IMR-90 (cell line): ENCODE data around the gene PRKD2. TPM values are rescaled to one million over a fixed set of nuclear protein-coding genes. Genes with fewer than 3 reads are reported as not detected.
"Not testable (repeated sequence)": the region's sequence is repeated elsewhere in the genome, so short reads cannot be mapped to it uniquely, and the experiment has no call there.

Experiments
- ATAC-seq: fragments of 200-7000 bp; cut with Tn5 transposase; 2 replicates; pipeline ENCODE4 v1.9.1; 2020; ENCODE audit warnings: low read depth, mild to moderate bottlenecking, moderate library complexity
- BruUV-seq: library from RNA; stranded (reverse); fragments of 400-500 nt; replicated peaks from 2 replicates; lab custom pipeline; 2021; lab: Mats Ljungman, UMichigan
- CTCF ChIA-PET: fragments of 300-600 bp; formaldehyde crosslinking; extraction: SDS; loops from one replicate; lab custom pipeline; 2021; ENCODE audit warnings: antibody characterized with exemption; lab: Yijun Ruan, JAX
- POLR2A ChIA-PET: fragments of 300-600 bp; sonication (Branson Sonifier 250); formaldehyde crosslinking; loops from one replicate; lab custom pipeline; 2022; ENCODE audit warnings: antibody characterized with exemption; ENCODE audit not compliant: unreplicated experiment; lab: Charles Lee
- DNase-seq: peaks from one replicate; pipeline ENCODE4 v3.0.0; 2013
- H2AFZ ChIP-seq: replicated peaks from 2 replicates; pipeline ENCODE3; 2013; ENCODE audit warnings: low read length, mild to moderate bottlenecking; ENCODE audit not compliant: poor library complexity
- H2AK5ac ChIP-seq: 2 replicates; pipeline ENCODE4 v1.6.1; 2013; ENCODE audit warnings: low read depth, low read length, inconsistent platforms
- H2AK9ac ChIP-seq: replicated peaks from 2 replicates; pipeline ENCODE3; 2013; ENCODE audit warnings: mild to moderate bottlenecking, low read depth, low read length, moderate library complexity; ENCODE audit not compliant: poor library complexity
- H2BK120ac ChIP-seq: 2 replicates; pipeline ENCODE4 v1.6.1; 2013; ENCODE audit warnings: low read depth, low read length, inconsistent platforms
- H2BK15ac ChIP-seq: 3 replicates; pipeline ENCODE4 v1.6.1; 2013; ENCODE audit warnings: low read depth, low read length, inconsistent platforms
- H2BK20ac ChIP-seq: 2 replicates; pipeline ENCODE4 v1.6.1; 2013; ENCODE audit warnings: low read depth, mild to moderate bottlenecking, inconsistent platforms, low read length, moderate library complexity
- H2BK5ac ChIP-seq: 2 replicates; pipeline ENCODE4 v1.6.1; 2013; ENCODE audit warnings: mild to moderate bottlenecking, low read depth, low read length, inconsistent platforms; ENCODE audit not compliant: poor library complexity, severe bottlenecking
- H3K14ac ChIP-seq: replicated peaks from 2 replicates; pipeline ENCODE4 v1.6.1; 2013; ENCODE audit warnings: low read depth, low read length, inconsistent platforms
- H3K18ac ChIP-seq: 2 replicates; pipeline ENCODE4 v1.6.1; 2013; ENCODE audit warnings: low read depth, low read length, control low read depth
- H3K23ac ChIP-seq: 2 replicates; pipeline ENCODE4 v1.6.1; 2013; ENCODE audit warnings: low read depth, low read length, inconsistent platforms
- H3K27ac ChIP-seq: 2 replicates; pipeline ENCODE4 v1.5.1; 2013; ENCODE audit warnings: mild to moderate bottlenecking, control low read depth, low read length; ENCODE audit not compliant: insufficient read depth
- H3K27me3 ChIP-seq: 2 replicates; pipeline ENCODE4 v1.6.1; 2013; ENCODE audit warnings: low read length; ENCODE audit not compliant: control insufficient read depth, insufficient read depth
- H3K36me3 ChIP-seq: 2 replicates; pipeline ENCODE4 v1.6.1; 2013; ENCODE audit warnings: low read length, mixed read lengths; ENCODE audit not compliant: control insufficient read depth, insufficient read depth
- H3K4ac ChIP-seq: 2 replicates; pipeline ENCODE4 v1.6.1; 2013; ENCODE audit warnings: low read depth, low read length, inconsistent platforms
- H3K4me1 ChIP-seq: 2 replicates; pipeline ENCODE4 v1.6.1; 2013; ENCODE audit warnings: low read length, mixed read lengths; ENCODE audit not compliant: control insufficient read depth, insufficient read depth
- H3K4me2 ChIP-seq: 2 replicates; pipeline ENCODE4 v1.6.1; 2013; ENCODE audit warnings: low read depth, mild to moderate bottlenecking, control low read depth, low read length, moderate library complexity
- H3K4me3 ChIP-seq: 2 replicates; pipeline ENCODE4 v1.5.1; 2013; ENCODE audit warnings: low read depth, mild to moderate bottlenecking, control low read depth, low read length, moderate library complexity; ENCODE audit not compliant: insufficient read depth
- H3K56ac ChIP-seq: 2 replicates; pipeline ENCODE4 v1.6.1; 2013; ENCODE audit warnings: low read length, inconsistent platforms; ENCODE audit not compliant: insufficient read depth; ENCODE audit errors: extremely low read depth
- H3K79me1 ChIP-seq, 2 experiments: 2 replicates each; pipeline ENCODE4 v1.6.1; 2013; ENCODE audit warnings: low read length in 2 of 2, inconsistent platforms in 1 of 2, low read depth in 1 of 2
- H3K9ac ChIP-seq: 2 replicates; pipeline ENCODE4 v1.6.1; 2013; ENCODE audit warnings: low read depth, low read length, control low read depth
- H3K9me1 ChIP-seq: 2 replicates; pipeline ENCODE4 v1.6.1; 2013; ENCODE audit warnings: low read length, inconsistent platforms; ENCODE audit not compliant: insufficient read depth
- H3K9me3 ChIP-seq: 2 replicates; pipeline ENCODE4 v1.6.1; 2013; ENCODE audit warnings: low read length; ENCODE audit not compliant: control insufficient read depth, insufficient read depth
- H4K20me1 ChIP-seq: 2 replicates; pipeline ENCODE4 v1.6.1; 2013; ENCODE audit warnings: low read length, inconsistent platforms; ENCODE audit not compliant: insufficient read depth
- H4K5ac ChIP-seq: 2 replicates; pipeline ENCODE4 v1.6.1; 2013; ENCODE audit warnings: mild to moderate bottlenecking, low read depth, low read length, control low read depth
- H4K8ac ChIP-seq, 2 experiments: 2 replicates each; pipeline ENCODE4 v1.6.1; 2013; ENCODE audit warnings: low read depth in 2 of 2, low read length in 2 of 2, control low read depth in 1 of 2, inconsistent platforms in 1 of 2
- H4K91ac ChIP-seq: 2 replicates; pipeline ENCODE4 v1.6.1; 2013; ENCODE audit warnings: low read depth, low read length, inconsistent platforms; ENCODE audit not compliant: insufficient read depth
- MAZ ChIP-seq: IDR thresholded peaks from 2 replicates; pipeline ENCODE4 v1.6.1; 2012; ENCODE audit warnings: low read depth, mild to moderate bottlenecking, low read length, improper control_type of control experiment, moderate library complexity, borderline replicate concordance
- RFX5 ChIP-seq: IDR thresholded peaks from 2 replicates; pipeline ENCODE4 v1.8.0; 2012; ENCODE audit warnings: low read depth, mild to moderate bottlenecking, low read length, moderate library complexity
- WGBS, 2 experiments: methylation state at CpG; one replicate each; pipeline versions ENCODE4 v1.1.5 to v1.1.7; 2013; ENCODE audit warnings: missing lambda C conversion rate in 2 of 2; ENCODE audit not compliant: insufficient read length in 1 of 2; ENCODE audit errors: extremely low coverage in 2 of 2; 5-methylcytosine and 5-hydroxymethylcytosine counted together
- dilution Hi-C: fragments of 300-500 bp; cut with HindIII; formaldehyde crosslinking; loops from one replicate; pipeline ENCODE4 v1.14.3; 2018; ENCODE audit warnings: low sequenced_read_pairs; ENCODE audit not compliant: unreplicated experiment
- in situ Hi-C: fragments of 300-500 bp; cut with MboI; formaldehyde crosslinking; loops from 3 replicates; pipeline ENCODE4 v1.14.3; 2019; ENCODE audit warnings: low sequenced_read_pairs, inconsistent platforms, mixed read lengths
- intact Hi-C: fragments of 100-400 bp; cut with micrococcal nuclease; formaldehyde crosslinking; loops from 2 replicates; pipeline ENCODE4 v1.10.0; 2022
- polyA plus RNA-seq, 3 experiments: library from polyadenylated mRNA; depleted of rRNA; stranded (reverse); fragments of >200 nt; gene quantifications; 2 replicates each; pipeline ENCODE4 v1.2.3, GENCODE V29; 2012; ENCODE audit warnings: low replicate concordance in 1 of 3
- total RNA-seq: library from RNA; depleted of rRNA; stranded (reverse); fragments of >200 nt; gene quantifications from 2 replicates; pipeline ENCODE4 v1.2.3, GENCODE V29; 2012

The PRKD2 gene
- total and polyA plus RNA-seq, 2 of the 4 experiments (the other 2 are of a cell fraction) = 9.9 to 19.6 TPM

DNA sequence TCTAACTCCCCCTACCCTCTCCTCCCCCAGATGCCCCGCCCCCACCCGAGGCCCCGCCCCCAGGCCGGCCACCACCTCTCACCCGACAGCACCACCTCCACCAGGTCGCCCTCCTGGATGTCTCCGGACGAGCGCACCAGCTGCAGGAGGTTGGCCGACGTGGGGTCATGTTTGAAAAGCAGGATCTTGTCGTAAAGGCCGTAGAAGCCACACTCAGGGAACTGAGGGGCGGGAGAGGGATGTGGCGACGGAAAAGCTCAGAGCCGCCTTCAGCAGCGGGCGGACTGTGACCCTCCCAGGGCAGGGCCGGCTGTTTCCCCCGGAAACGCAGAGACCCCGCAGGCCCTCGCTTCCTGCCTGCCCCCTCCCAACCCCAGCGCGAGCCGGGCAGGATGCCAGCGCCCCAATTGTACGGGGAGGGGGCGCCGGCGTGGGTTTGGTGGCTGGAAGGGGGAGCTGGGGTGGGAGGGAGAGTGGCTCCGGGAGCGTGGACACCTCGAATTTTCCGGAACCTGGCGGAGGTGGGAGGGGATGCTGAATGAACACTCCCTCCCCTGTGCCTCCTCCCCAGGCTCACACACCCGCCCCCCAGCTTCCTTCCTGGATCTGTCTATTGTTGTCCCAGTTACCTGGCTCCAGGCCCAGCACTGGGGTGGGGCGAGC lies 3.0 kb downstream of the PRKD2 start:
- Histone ChIP-seq H3K27me3 (no peaks in the 10 kb centered on the region), H3K36me3 (peaks cover 8% of the 10 kb centered on the region), H3K9me3 (no peaks in the 10 kb centered on the region), H3K79me1 (peaks cover 3 to 45% of the 10 kb centered on the region in 2 experiments), H2AK9ac (peak overlapping the region; percentile 96), H3K4me2 (peak overlapping the region; percentile 96), H2BK20ac (no peak overlapping the region), H3K18ac (0 out of 2 replicates have a peak overlapping the region, but pooled peaks have one; percentile 66), H3K56ac (no peak overlapping the region), H2BK5ac (peak overlapping the region; percentile 36), H2BK15ac (no peak overlapping the region), H3K4ac (peak overlapping the region; percentile 86), H4K91ac (peak overlapping the region; percentile 55; the same call in 1 of the 2 replicates), H3K4me1 (peaks cover 7% of the 10 kb centered on the region), H4K8ac (peak overlapping the region; percentile 85 to 88; a peak in 3 of 4 replicates), H3K27ac (peak overlapping the region; percentile 45), H3K4me3 (peak overlapping the region; percentile 42), H2AFZ (peak overlapping the region; percentile 94), H2BK120ac (peak overlapping the region; percentile 6; the same call in 1 of the 2 replicates), H3K9ac (peak overlapping the region; percentile 63), H2AK5ac (peak overlapping the region; percentile 94), H4K20me1 (peaks cover 2% of the 10 kb centered on the region; the same call in 1 of the 2 replicates), H3K14ac (peak overlapping the region; percentile 78), H4K5ac (peak overlapping the region; percentile 83; the same call in 1 of the 2 replicates), H3K23ac (peak overlapping the region; percentile 59), H3K9me1 (no peaks in the 10 kb centered on the region)
- CTCF ChIA-PET = interaction anchor here (0.5 kb wide), 1 partner anchor 126 kb away, joined by 3 read pairs; no protein-coding TSS in a partner anchor
- in situ Hi-C loops = no loop called here
- no CpG with 5 or more reads among the region's 39 CpGs for WGBS, 2 experiments
- dilution Hi-C loops = no loop called here
- intact Hi-C loops = no loop called here
- ATAC-seq (peak; percentile 22), DNase-seq (peak; percentile 63)
- no TSS peak for BruUV-seq
- POLR2A ChIA-PET = interaction anchor here (0.5 to 0.8 kb wide), 2 partner anchors 10 to 25 kb away, joined by 19 to 21 read pairs; no protein-coding TSS in a partner anchor
- no peak for TF ChIP-seq RFX5
- TF ChIP-seq MAZ = peak; percentile 80; the same call in 1 of the 2 replicates

- H2AFZ ChIP-seq, H2AK5ac ChIP-seq, H3K27me3 ChIP-seq, H4K5ac ChIP-seq, H2BK120ac ChIP-seq, in situ Hi-C loops, H3K9ac ChIP-seq, H2BK20ac ChIP-seq, DNase-seq, H2BK15ac ChIP-seq, H3K4me3 ChIP-seq, H3K56ac ChIP-seq, CTCF ChIA-PET, H4K8ac ChIP-seq, H3K14ac ChIP-seq, ATAC-seq, H3K4me1 ChIP-seq, H2BK5ac ChIP-seq, H4K20me1 ChIP-seq, H3K9me1 ChIP-seq, H3K4me2 ChIP-seq, H4K91ac ChIP-seq, H2AK9ac ChIP-seq, H3K18ac ChIP-seq, intact Hi-C loops, H3K4ac ChIP-seq, dilution Hi-C loops, BruUV-seq, H3K27ac ChIP-seq, H3K9me3 ChIP-seq: not testable (repeated sequence)
- Histone ChIP-seq H3K36me3 (peaks cover 14% of the 10 kb centered on the region), H3K23ac (0 out of 2 replicates have a peak overlapping the region, but pooled peaks have one; percentile 79), H3K79me1 (peaks cover 3 to 43% of the 10 kb centered on the region in 2 experiments)
- WGBS, 2 experiments = no CpG with 5 or more reads among the region's 6 CpGs
- POLR2A ChIA-PET = interaction anchor here (0.8 kb wide), 1 partner anchor 27 kb away, joined by 19 read pairs; no protein-coding TSS in a partner anchor
Measured at GRCh38 chr19:46712768-46713338, 4.1 kb downstream of the PRKD2 start.
